IMR-90 (cell line): ENCODE results near the gene DDC. TPM values are rescaled to one million over a fixed set of nuclear protein-coding genes. Genes with fewer than 3 reads are reported as not detected.

ENCODE experiments used
- ATAC-seq: fragments of 200-7000 bp; cut with Tn5 transposase; 2 replicates; pipeline ENCODE4 v1.9.1; 2020; ENCODE audit warnings: low read depth, mild to moderate bottlenecking, moderate library complexity
- BruUV-seq: library from RNA; stranded (reverse); fragments of 400-500 nt; replicated peaks from 2 replicates; lab custom pipeline; 2021; lab: Mats Ljungman, UMichigan
- CTCF ChIA-PET: fragments of 300-600 bp; formaldehyde crosslinking; extraction: SDS; loops from one replicate; lab custom pipeline; 2021; ENCODE audit warnings: antibody characterized with exemption; lab: Yijun Ruan, JAX
- POLR2A ChIA-PET: fragments of 300-600 bp; sonication (Branson Sonifier 250); formaldehyde crosslinking; loops from one replicate; lab custom pipeline; 2022; ENCODE audit warnings: antibody characterized with exemption; ENCODE audit not compliant: unreplicated experiment; lab: Charles Lee
- DNase-seq: peaks from one replicate; pipeline ENCODE4 v3.0.0; 2013
- H2AFZ ChIP-seq: replicated peaks from 2 replicates; pipeline ENCODE3; 2013; ENCODE audit warnings: low read length, mild to moderate bottlenecking; ENCODE audit not compliant: poor library complexity
- H2AK5ac ChIP-seq: 2 replicates; pipeline ENCODE4 v1.6.1; 2013; ENCODE audit warnings: low read depth, low read length, inconsistent platforms
- H2AK9ac ChIP-seq: replicated peaks from 2 replicates; pipeline ENCODE3; 2013; ENCODE audit warnings: mild to moderate bottlenecking, low read depth, low read length, moderate library complexity; ENCODE audit not compliant: poor library complexity
- H2BK120ac ChIP-seq: 2 replicates; pipeline ENCODE4 v1.6.1; 2013; ENCODE audit warnings: low read depth, low read length, inconsistent platforms
- H2BK15ac ChIP-seq: 3 replicates; pipeline ENCODE4 v1.6.1; 2013; ENCODE audit warnings: low read depth, low read length, inconsistent platforms
- H2BK20ac ChIP-seq: 2 replicates; pipeline ENCODE4 v1.6.1; 2013; ENCODE audit warnings: low read depth, mild to moderate bottlenecking, inconsistent platforms, low read length, moderate library complexity
- H2BK5ac ChIP-seq: 2 replicates; pipeline ENCODE4 v1.6.1; 2013; ENCODE audit warnings: mild to moderate bottlenecking, low read depth, low read length, inconsistent platforms; ENCODE audit not compliant: poor library complexity, severe bottlenecking
- H3K14ac ChIP-seq: replicated peaks from 2 replicates; pipeline ENCODE4 v1.6.1; 2013; ENCODE audit warnings: low read depth, low read length, inconsistent platforms
- H3K18ac ChIP-seq: 2 replicates; pipeline ENCODE4 v1.6.1; 2013; ENCODE audit warnings: low read depth, low read length, control low read depth
- H3K23ac ChIP-seq: 2 replicates; pipeline ENCODE4 v1.6.1; 2013; ENCODE audit warnings: low read depth, low read length, inconsistent platforms
- H3K27ac ChIP-seq: 2 replicates; pipeline ENCODE4 v1.5.1; 2013; ENCODE audit warnings: mild to moderate bottlenecking, control low read depth, low read length; ENCODE audit not compliant: insufficient read depth
- H3K27me3 ChIP-seq: 2 replicates; pipeline ENCODE4 v1.6.1; 2013; ENCODE audit warnings: low read length; ENCODE audit not compliant: control insufficient read depth, insufficient read depth
- H3K36me3 ChIP-seq: 2 replicates; pipeline ENCODE4 v1.6.1; 2013; ENCODE audit warnings: low read length, mixed read lengths; ENCODE audit not compliant: control insufficient read depth, insufficient read depth
- H3K4ac ChIP-seq: 2 replicates; pipeline ENCODE4 v1.6.1; 2013; ENCODE audit warnings: low read depth, low read length, inconsistent platforms
- H3K4me1 ChIP-seq: 2 replicates; pipeline ENCODE4 v1.6.1; 2013; ENCODE audit warnings: low read length, mixed read lengths; ENCODE audit not compliant: control insufficient read depth, insufficient read depth
- H3K4me2 ChIP-seq: 2 replicates; pipeline ENCODE4 v1.6.1; 2013; ENCODE audit warnings: low read depth, mild to moderate bottlenecking, control low read depth, low read length, moderate library complexity
- H3K4me3 ChIP-seq: 2 replicates; pipeline ENCODE4 v1.5.1; 2013; ENCODE audit warnings: low read depth, mild to moderate bottlenecking, control low read depth, low read length, moderate library complexity; ENCODE audit not compliant: insufficient read depth
- H3K56ac ChIP-seq: 2 replicates; pipeline ENCODE4 v1.6.1; 2013; ENCODE audit warnings: low read length, inconsistent platforms; ENCODE audit not compliant: insufficient read depth; ENCODE audit errors: extremely low read depth
- H3K79me1 ChIP-seq, 2 experiments: 2 replicates each; pipeline ENCODE4 v1.6.1; 2013; ENCODE audit warnings: low read length in 2 of 2, inconsistent platforms in 1 of 2, low read depth in 1 of 2
- H3K9ac ChIP-seq: 2 replicates; pipeline ENCODE4 v1.6.1; 2013; ENCODE audit warnings: low read depth, low read length, control low read depth
- H3K9me1 ChIP-seq: 2 replicates; pipeline ENCODE4 v1.6.1; 2013; ENCODE audit warnings: low read length, inconsistent platforms; ENCODE audit not compliant: insufficient read depth
- H3K9me3 ChIP-seq: 2 replicates; pipeline ENCODE4 v1.6.1; 2013; ENCODE audit warnings: low read length; ENCODE audit not compliant: control insufficient read depth, insufficient read depth
- H4K20me1 ChIP-seq: 2 replicates; pipeline ENCODE4 v1.6.1; 2013; ENCODE audit warnings: low read length, inconsistent platforms; ENCODE audit not compliant: insufficient read depth
- H4K5ac ChIP-seq: 2 replicates; pipeline ENCODE4 v1.6.1; 2013; ENCODE audit warnings: mild to moderate bottlenecking, low read depth, low read length, control low read depth
- H4K8ac ChIP-seq, 2 experiments: 2 replicates each; pipeline ENCODE4 v1.6.1; 2013; ENCODE audit warnings: low read depth in 2 of 2, low read length in 2 of 2, control low read depth in 1 of 2, inconsistent platforms in 1 of 2
- H4K91ac ChIP-seq: 2 replicates; pipeline ENCODE4 v1.6.1; 2013; ENCODE audit warnings: low read depth, low read length, inconsistent platforms; ENCODE audit not compliant: insufficient read depth
- CEBPB ChIP-seq: IDR thresholded peaks from 2 replicates; pipeline ENCODE4 v1.6.1; 2012; ENCODE audit warnings: low read depth, low read length, improper control_type of control experiment
- WGBS, 2 experiments: methylation state at CpG; one replicate each; pipeline versions ENCODE4 v1.1.5 to v1.1.7; 2013; ENCODE audit warnings: missing lambda C conversion rate in 2 of 2; ENCODE audit not compliant: insufficient read length in 1 of 2; ENCODE audit errors: extremely low coverage in 2 of 2; 5-methylcytosine and 5-hydroxymethylcytosine counted together
- dilution Hi-C: fragments of 300-500 bp; cut with HindIII; formaldehyde crosslinking; loops from one replicate; pipeline ENCODE4 v1.14.3; 2018; ENCODE audit warnings: low sequenced_read_pairs; ENCODE audit not compliant: unreplicated experiment
- in situ Hi-C: fragments of 300-500 bp; cut with MboI; formaldehyde crosslinking; loops from 3 replicates; pipeline ENCODE4 v1.14.3; 2019; ENCODE audit warnings: low sequenced_read_pairs, inconsistent platforms, mixed read lengths
- intact Hi-C: fragments of 100-400 bp; cut with micrococcal nuclease; formaldehyde crosslinking; loops from 2 replicates; pipeline ENCODE4 v1.10.0; 2022
- polyA plus RNA-seq, 3 experiments: library from polyadenylated mRNA; depleted of rRNA; stranded (reverse); fragments of >200 nt; gene quantifications; 2 replicates each; pipeline ENCODE4 v1.2.3, GENCODE V29; 2012; ENCODE audit warnings: low replicate concordance in 1 of 3
- total RNA-seq: library from RNA; depleted of rRNA; stranded (reverse); fragments of >200 nt; gene quantifications from 2 replicates; pipeline ENCODE4 v1.2.3, GENCODE V29; 2012

Gene DDC
- total and polyA plus RNA-seq, 2 of the 4 experiments (the other 2 are of a cell fraction) = not detected

- Histone ChIP-seq H2BK15ac (no peak overlapping the region), H3K4me1 (no peaks in the 10 kb centered on the region), H4K20me1 (no peaks in the 10 kb centered on the region), H2BK5ac (no peak overlapping the region), H3K36me3 (no peaks in the 10 kb centered on the region), H3K27ac (no peak overlapping the region), H2BK120ac (no peak overlapping the region), H3K4me3 (no peak overlapping the region), H3K27me3 (peaks cover 17% of the 10 kb centered on the region), H3K23ac (no peak overlapping the region), H3K18ac (no peak overlapping the region), H3K9me3 (no peaks in the 10 kb centered on the region), H3K4ac (no peak overlapping the region), H2AK9ac (no peak overlapping the region), H3K9ac (no peak overlapping the region), H2BK20ac (no peak overlapping the region), H3K14ac (no peak overlapping the region), H4K5ac (no peak overlapping the region), H4K8ac (no peak overlapping the region), H3K79me1 (no peaks in the 10 kb centered on the region), H3K56ac (no peak overlapping the region), H4K91ac (no peak overlapping the region), H2AFZ (no peak overlapping the region), H2AK5ac (no peak overlapping the region), H3K9me1 (no peaks in the 10 kb centered on the region), H3K4me2 (no peak overlapping the region)
- dilution Hi-C loops (no loop called here), intact Hi-C loops (no loop called here), in situ Hi-C loops (loop anchor here (25.0 kb wide), 1 partner anchor 213 kb away; no protein-coding TSS in a partner anchor)
- ChIA-PET CTCF (no interaction called here), POLR2A (no interaction called here)
- no peak for ATAC-seq
- DNase-seq = no peak
- 42% methylated on average over 4 of the region's 8 CpGs; no CpG with 5 or more reads in 1 of the 2 experiments for WGBS, 2 experiments
- BruUV-seq = no TSS peak
- TF ChIP-seq CEBPB = no peak
Observed at GRCh38 chr7:50474382-50475160, 90.6 kb downstream of the DDC start.
